Fibroblast of the aortic adventitia (primary cell): ENCODE results near the gene ZNF628. TPM values are rescaled to one million over a fixed set of nuclear protein-coding genes. Genes with fewer than 3 reads are reported as not detected.
"Not testable (repeated sequence)": the region's sequence is repeated elsewhere in the genome, so short reads cannot be mapped to it uniquely, and the experiment has no call there.

ENCODE experiments used
- DNase-seq: peaks from one replicate; pipeline ENCODE4 v3.0.0-alpha.2; 2010; ENCODE audit warnings: low read depth
- H3K4me3 ChIP-seq: 2 replicates; pipeline ENCODE4 v1.5.1; 2011; ENCODE audit warnings: low read depth, mild to moderate bottlenecking, control low read depth, low read length, moderate library complexity
- CTCF ChIP-seq: IDR thresholded peaks from 2 replicates; pipeline ENCODE4 v1.5.1; 2011; ENCODE audit warnings: mild to moderate bottlenecking, low read length, control low read depth, inconsistent platforms; ENCODE audit not compliant: insufficient read depth
- total RNA-seq: library from RNA; depleted of rRNA; stranded (reverse); fragments of >200 nt; gene quantifications from 2 replicates; pipeline ENCODE4 v1.2.3, GENCODE V29; 2012; ENCODE audit warnings: low replicate concordance

Gene ZNF628
- total RNA-seq, 1 donor, result 3.8 TPM

GRCh38 chr19:55442372-55442961, 34.0 kb upstream of the ZNF628 start:
- no peak for DNase-seq
- no peak overlapping the region for H3K4me3 ChIP-seq

GRCh38 chr19:55443045-55443823, 33.2 kb upstream of the ZNF628 start, which contains the start of gene SHISA7:
Gene SHISA7, minus strand, starts transcription at chr19:55443300. Its CDS starts 437 bp downstream, at chr19:55442863.
- no peak within 1 kb of the TSS for H3K4me3 ChIP-seq
- TF ChIP-seq CTCF, result no peak
- DNase-seq, result no peak

More at GRCh38 chr19:55442372-55442961, 34.0 kb upstream of the ZNF628 start:
- TF ChIP-seq CTCF, result no peak

GRCh38 chr19:55443824-55444480, 32.5 kb upstream of the ZNF628 start:
- no peak overlapping the region for H3K4me3 ChIP-seq
- no peak for TF ChIP-seq CTCF
- no peak for DNase-seq

- no peak for TF ChIP-seq CTCF
- DNase-seq, result no peak
- no peak overlapping the region for H3K4me3 ChIP-seq
Measured at GRCh38 chr19:55444646-55445045, 31.8 kb upstream of the ZNF628 start.

GRCh38 chr19:55446060-55446459, 30.4 kb upstream of the ZNF628 start:
- H3K4me3 ChIP-seq, result no peak overlapping the region
- no peak for TF ChIP-seq CTCF
- DNase-seq, result no peak

GRCh38 chr19:55447421-55448174, 28.8 kb upstream of the ZNF628 start:
- no peak for TF ChIP-seq CTCF
- no peak overlapping the region for H3K4me3 ChIP-seq
- DNase-seq, result peak; percentile 43

GRCh38 chr19:55448175-55448490, 28.3 kb upstream of the ZNF628 start:
- not testable (repeated sequence) for H3K4me3 ChIP-seq, DNase-seq
